A549 (cell line): Measurements from ENCODE around the gene CACNG3. TPM values are rescaled to one million over a fixed set of nuclear protein-coding genes. Genes with fewer than 3 reads are reported as not detected.

Experiments used
- ATAC-seq, 2 experiments: fragments of 200-7000 bp in 1 of 2; fragments of >200 bp in 1 of 2; cut with Nextera tagmentation in 1 of 2; cut with Tn5 transposase in 1 of 2; 3 replicates each; pipeline versions ENCODE4 v1.8.0 to v1.9.1; 2018 to 2020; ENCODE audit warnings: mild to moderate bottlenecking in 1 of 2, moderate library complexity in 1 of 2
- CTCF ChIA-PET: fragments of 300-600 bp; sonication (Branson Sonifier 250); formaldehyde crosslinking; extraction: SDS; loops from one replicate; lab custom pipeline; 2021; ENCODE audit warnings: antibody characterized with exemption, inconsistent platforms; lab: Yijun Ruan, JAX
- POLR2A ChIA-PET: fragments of 350-600 bp; formaldehyde crosslinking; extraction: SDS; loops from one replicate; lab custom pipeline; 2021; ENCODE audit warnings: antibody characterized with exemption, inconsistent platforms; lab: Yijun Ruan, JAX
- DNase-seq, 2 experiments: peaks; one replicate each; pipeline versions ENCODE4 v3.0.0 to v3.0.0-alpha.2; 2011 to 2016; ENCODE audit warnings: low read depth in 1 of 2, low spot score in 1 of 2
- FAIRE-seq: peaks from 2 replicates; lab custom pipeline; 2011; peaks lifted over from hg19 to GRCh38; lab: Jason Lieb, UNC
- H3K27ac ChIP-seq, 2 experiments: fragments of >200 bp; sonication (Bioruptor Twin); formaldehyde crosslinking; 3 replicates each; pipeline ENCODE4 v1.5.1; 2016 to 2017
- H3K4me1 ChIP-seq: fragments of >200 bp; sonication (Bioruptor Twin); formaldehyde crosslinking; 3 replicates; pipeline ENCODE4 v1.6.1; 2016
- H3K4me2 ChIP-seq: fragments of >200 bp; sonication (Bioruptor Twin); formaldehyde crosslinking; 3 replicates; pipeline ENCODE4 v1.6.1; 2016
- H3K4me3 ChIP-seq: fragments of >200 bp; sonication (Bioruptor Twin); formaldehyde crosslinking; 3 replicates; pipeline ENCODE4 v1.5.1; 2016
- H3K9me3 ChIP-seq: fragments of >200 bp; sonication (Bioruptor Twin); formaldehyde crosslinking; 3 replicates; pipeline ENCODE4 v1.6.1; 2016
- BHLHE40 ChIP-seq: IDR thresholded peaks from 2 replicates; pipeline ENCODE4 v1.6.1; 2012; ENCODE audit warnings: low read depth, low read length, inconsistent platforms
- CBX2 ChIP-seq: fragments of 200-600 bp; sonication (generic); IDR thresholded peaks from 2 replicates; pipeline ENCODE4 v1.6.1; 2016; ENCODE audit warnings: low read depth, mild to moderate bottlenecking, borderline replicate concordance
- CBX8 ChIP-seq: fragments of 200-600 bp; sonication (generic); IDR thresholded peaks from 2 replicates; pipeline ENCODE4 v1.6.1; 2016
- CHD4 ChIP-seq: fragments of 200-600 bp; sonication (generic); IDR thresholded peaks from 2 replicates; pipeline ENCODE4 v1.6.1; 2016; ENCODE audit warnings: antibody characterized with exemption, mild to moderate bottlenecking, borderline replicate concordance
- CTCF ChIP-seq: fragments of >200 bp; sonication (Bioruptor Twin); formaldehyde crosslinking; IDR thresholded peaks from 3 replicates; pipeline ENCODE4 v1.5.1; 2016
- ELK1 ChIP-seq: fragments of 150-350 bp; IDR thresholded peaks from 2 replicates; pipeline ENCODE4 v1.6.1; 2014; ENCODE audit warnings: low read depth, mild to moderate bottlenecking, low read length
- ESRRA ChIP-seq: fragments of 150-350 bp; IDR thresholded peaks from 2 replicates; pipeline ENCODE4 v1.6.1; 2014; ENCODE audit warnings: mild to moderate bottlenecking, low read length, borderline replicate concordance
- GATA3 ChIP-seq: IDR thresholded peaks from 2 replicates; pipeline ENCODE4 v1.6.1; 2012; ENCODE audit warnings: borderline replicate concordance
- HES2 ChIP-seq: fragments of >200 bp; sonication (Bioruptor Twin); formaldehyde crosslinking; IDR thresholded peaks from 2 replicates; pipeline ENCODE4 v1.6.1; 2016
- KDM5A ChIP-seq: fragments of 200-600 bp; sonication (generic); IDR thresholded peaks from 2 replicates; pipeline ENCODE4 v1.6.1; 2016; ENCODE audit warnings: antibody characterized with exemption, mild to moderate bottlenecking
- MAX ChIP-seq: IDR thresholded peaks from 2 replicates; pipeline ENCODE4 v1.6.1; 2012
- RAD21 ChIP-seq, 2 experiments: fragments of >200 bp in 1 of 2; sonication (Bioruptor Twin) in 1 of 2; formaldehyde crosslinking in 1 of 2; IDR thresholded peaks in 1 of 2; conservative IDR thresholded peaks in 1 of 2; 2 replicates in 1 of 2; 3 replicates in 1 of 2; pipeline ENCODE4 v1.6.1; 2012 to 2018; ENCODE audit warnings: inconsistent platforms in 1 of 2
- RARB ChIP-seq: fragments of 250-450 bp; sonication (Bioruptor Pico); IDR thresholded peaks from 2 replicates; pipeline ENCODE4 v1.8.0; 2021; ENCODE audit warnings: mild to moderate bottlenecking, moderate library complexity
- SMC3 ChIP-seq: fragments of >200 bp; sonication (Bioruptor Twin); formaldehyde crosslinking; IDR thresholded peaks from 3 replicates; pipeline ENCODE4 v1.6.1; 2018; ENCODE audit warnings: inconsistent platforms
- SREBF2 ChIP-seq: fragments of 450-650 bp; IDR thresholded peaks from 2 replicates; pipeline ENCODE4 v1.6.1; 2014; ENCODE audit warnings: mild to moderate bottlenecking, moderate library complexity
- TFCP2L1 ChIP-seq: fragments of 250-450 bp; sonication (Bioruptor Pico); IDR thresholded peaks from 2 replicates; pipeline ENCODE4 v1.5.0; 2021; ENCODE audit warnings: mild to moderate bottlenecking
- TP53 ChIP-seq: fragments of 250-450 bp; sonication (Bioruptor Pico); IDR thresholded peaks from 2 replicates; pipeline ENCODE4 v1.5.0; 2021; ENCODE audit warnings: mild to moderate bottlenecking, moderate library complexity
- ZFP36 ChIP-seq: fragments of 450-650 bp; IDR thresholded peaks from 2 replicates; pipeline ENCODE4 v1.6.1; 2014; ENCODE audit warnings: borderline replicate concordance; ENCODE audit not compliant: partially characterized antibody
- WGBS: methylation state at CpG from one replicate; pipeline ENCODE4 v1.1.6; 2017; ENCODE audit errors: missing lambda C conversion rate; 5-methylcytosine and 5-hydroxymethylcytosine counted together
- polyA plus RNA-seq, 4 experiments: library from polyadenylated mRNA; depleted of rRNA in 3 of 4; stranded (reverse); fragments of >200 nt; fragmentation: RNase III in 1 of 4; extraction: RNeasy Plus Mini Kit Qiagen cat#74134 plus additional on column Dnase treatment in 1 of 4; gene quantifications; 2 replicates in 3 of 4; 3 replicates in 1 of 4; pipeline ENCODE4 v1.2.3, GENCODE V29; 2011 to 2017
- small RNA-seq, 6 experiments: library from RNA; depleted of rRNA; stranded (forward); fragments of <200 nt; gene quantifications; one replicate each; pipeline ENCODE3, GENCODE V24; 2012

The CACNG3 gene
- polyA plus RNA-seq, 2 of the 4 experiments (the other 2 are of a cell fraction), result not detected

- ATAC-seq (no peak), FAIRE-seq (no peak), DNase-seq (no peak)
- Histone ChIP-seq H3K27ac (no peak overlapping the region), H3K9me3 (no peaks in the 10 kb centered on the region), H3K4me1 (no peaks in the 10 kb centered on the region), H3K4me3 (no peak overlapping the region), H3K4me2 (no peak overlapping the region)
- TF ChIP-seq KDM5A, result no peak
- WGBS, result 20% methylated on average over 6 of the region's 6 CpGs
- ChIA-PET CTCF (interaction anchor here (0.6 kb wide), 1 partner anchor 8 kb away, joined by 3 read pairs; no protein-coding TSS in a partner anchor), POLR2A (no interaction called here)
Observed at GRCh38 chr16:24396350-24397271, 140.5 kb downstream of the CACNG3 start.

GRCh38 chr16:24409045-24409444 lies 152.9 kb downstream of the CACNG3 start:
- H3K4me3 ChIP-seq, result no peak overlapping the region
- peak; percentile 50 to 55 for DNase-seq
- H3K27ac ChIP-seq, result no peak overlapping the region
- CTCF ChIA-PET, result interaction anchor here (1.0 to 1.1 kb wide), 5 partner anchors 89 to 98 kb away, joined by 3 to 5 read pairs (median 3); no protein-coding TSS in a partner anchor
- no peaks in the 10 kb centered on the region for H3K9me3 ChIP-seq
- H3K4me2 ChIP-seq, result no peak overlapping the region
- POLR2A ChIA-PET, result no interaction called here
- 23% methylated on average over 4 of the region's 4 CpGs for WGBS
- H3K4me1 ChIP-seq, result no peaks in the 10 kb centered on the region
- ATAC-seq, result peak; percentile 50 to 85; a peak in 3 of 6 replicates
- TF ChIP-seq CBX8 (no peak), BHLHE40 (no peak), TFCP2L1 (CRISPR knock-in tag) (no peak), KDM5A (no peak), RARB (no peak), SREBF2 (no peak), RAD21 (conservative IDR thresholded peaks at IDR 0.05 in 1 of 2, IDR thresholded peaks at IDR 0.05 in 1 of 2) (peak; percentile 23 to 42; a peak in 2 of 5 replicates), MAX (no peak), SMC3 (peak; percentile 43; the same call in 2 of the 3 replicates), ZFP36 (no peak), ESRRA (no peak), HES2 (no peak), CHD4 (no peak), CTCF (peak; percentile 22; the same call in 1 of the 3 replicates), TP53 (CRISPR knock-in tag) (no peak), CBX2 (no peak), GATA3 (no peak), ELK1 (no peak)
- no peak for FAIRE-seq

Small RNA genes within 50 kb of the gene (small RNA-seq; reads per million reads assigned to genes)
- gene RF00408 (0 reads per million in 6 experiments), gene RNU7-24P (0 reads per million in 6 experiments)
